H1 (cell line): ENCODE data around the gene OLFM2. TPM values are rescaled to one million over a fixed set of nuclear protein-coding genes. Genes with fewer than 3 reads are reported as not detected.

ENCODE experiments used
- CBX5 ChIP-seq: fragments of 300-800, 300-1000 bp; sonication (generic); IDR thresholded peaks from 2 replicates; pipeline ENCODE4 v1.7.1; 2016; ENCODE audit warnings: antibody characterized with exemption, low read length, low read depth
- CTBP2 ChIP-seq: IDR thresholded peaks from 2 replicates; pipeline ENCODE4 v1.7.0; 2011; ENCODE audit warnings: borderline replicate concordance, mild to moderate bottlenecking, moderate library complexity, mixed read lengths, low read length; ENCODE audit not compliant: insufficient read depth, insufficient read length
- SAP30 ChIP-seq: fragments of 300-600 bp; sonication (generic); IDR thresholded peaks from 2 replicates; pipeline ENCODE4 v1.7.1; 2012; ENCODE audit warnings: low read length, moderate library complexity, mild to moderate bottlenecking, inconsistent platforms; ENCODE audit not compliant: insufficient read depth, insufficient replicate concordance
- TEAD4 ChIP-seq: IDR thresholded peaks from 2 replicates; pipeline ENCODE4 v1.6.1; 2012; ENCODE audit warnings: low read depth, low read length, inconsistent platforms, mixed read lengths
- polyA plus RNA-seq, 7 experiments: library from polyadenylated mRNA; depleted of rRNA in 3 of 7; stranded (reverse) in 5 of 7; unstranded in 2 of 7; fragments of >200 nt in 5 of 7; fragments of 200-250 nt in 2 of 7; gene quantifications; 1 replicate in 5 of 7; 2 replicates in 1 of 7; 4 replicates in 1 of 7; pipeline versions ENCODE4 v1.2.1 to v1.2.3, GENCODE V29; 2011 to 2013; ENCODE audit warnings: missing spikeins in 2 of 7, mixed read lengths in 2 of 7
- total RNA-seq: library from RNA; stranded (reverse); fragmentation: NEBNext Ultra II Directional; extraction: Animal tissue kit (Norgen Biotek cat#: 25700); gene quantifications from 2 replicates; pipeline ENCODE4 v1.2.1, GENCODE V29; 2021
- TF ChIP-seq, protein P1 (sequence below): fragments of 300-600 bp; sonication (generic); IDR thresholded peaks from 2 replicates; pipeline ENCODE4 v1.7.1; 2012; ENCODE audit warnings: low read length, moderate library complexity, mild to moderate bottlenecking, inconsistent platforms; ENCODE audit not compliant: insufficient replicate concordance
- TF ChIP-seq, protein P2 (sequence below): IDR thresholded peaks from 2 replicates; pipeline ENCODE4 v1.6.1; 2012; ENCODE audit warnings: low read length, inconsistent platforms

OLFM2 gene
- total and polyA plus RNA-seq, 2 of the 8 experiments (the other 6 are each of a cell fraction or from before 2014, with no cell fraction given), result 68.2 to 151 TPM

DNA sequence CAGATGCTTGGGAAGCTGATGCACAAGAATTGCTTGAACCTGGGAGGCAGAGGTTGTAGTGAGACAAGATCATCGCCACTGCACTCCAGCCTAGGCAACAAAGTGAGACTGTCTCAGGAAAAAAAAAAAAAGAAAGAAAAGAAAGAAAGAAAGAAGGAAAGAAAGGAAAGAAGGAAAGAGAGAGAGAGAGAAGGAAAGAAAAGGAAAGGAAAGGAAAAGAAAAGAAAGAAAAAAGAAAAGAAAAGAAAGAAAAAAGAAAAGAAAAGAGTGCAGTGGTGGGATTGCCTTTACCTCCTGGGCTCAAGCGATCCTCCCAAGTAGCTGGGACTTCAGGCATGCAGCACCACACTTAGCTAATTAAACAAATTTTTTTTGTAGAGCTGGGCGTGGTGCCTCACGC is 12.9 kb downstream of the OLFM2 start (continued):
- TF ChIP-seq, protein P1, sequence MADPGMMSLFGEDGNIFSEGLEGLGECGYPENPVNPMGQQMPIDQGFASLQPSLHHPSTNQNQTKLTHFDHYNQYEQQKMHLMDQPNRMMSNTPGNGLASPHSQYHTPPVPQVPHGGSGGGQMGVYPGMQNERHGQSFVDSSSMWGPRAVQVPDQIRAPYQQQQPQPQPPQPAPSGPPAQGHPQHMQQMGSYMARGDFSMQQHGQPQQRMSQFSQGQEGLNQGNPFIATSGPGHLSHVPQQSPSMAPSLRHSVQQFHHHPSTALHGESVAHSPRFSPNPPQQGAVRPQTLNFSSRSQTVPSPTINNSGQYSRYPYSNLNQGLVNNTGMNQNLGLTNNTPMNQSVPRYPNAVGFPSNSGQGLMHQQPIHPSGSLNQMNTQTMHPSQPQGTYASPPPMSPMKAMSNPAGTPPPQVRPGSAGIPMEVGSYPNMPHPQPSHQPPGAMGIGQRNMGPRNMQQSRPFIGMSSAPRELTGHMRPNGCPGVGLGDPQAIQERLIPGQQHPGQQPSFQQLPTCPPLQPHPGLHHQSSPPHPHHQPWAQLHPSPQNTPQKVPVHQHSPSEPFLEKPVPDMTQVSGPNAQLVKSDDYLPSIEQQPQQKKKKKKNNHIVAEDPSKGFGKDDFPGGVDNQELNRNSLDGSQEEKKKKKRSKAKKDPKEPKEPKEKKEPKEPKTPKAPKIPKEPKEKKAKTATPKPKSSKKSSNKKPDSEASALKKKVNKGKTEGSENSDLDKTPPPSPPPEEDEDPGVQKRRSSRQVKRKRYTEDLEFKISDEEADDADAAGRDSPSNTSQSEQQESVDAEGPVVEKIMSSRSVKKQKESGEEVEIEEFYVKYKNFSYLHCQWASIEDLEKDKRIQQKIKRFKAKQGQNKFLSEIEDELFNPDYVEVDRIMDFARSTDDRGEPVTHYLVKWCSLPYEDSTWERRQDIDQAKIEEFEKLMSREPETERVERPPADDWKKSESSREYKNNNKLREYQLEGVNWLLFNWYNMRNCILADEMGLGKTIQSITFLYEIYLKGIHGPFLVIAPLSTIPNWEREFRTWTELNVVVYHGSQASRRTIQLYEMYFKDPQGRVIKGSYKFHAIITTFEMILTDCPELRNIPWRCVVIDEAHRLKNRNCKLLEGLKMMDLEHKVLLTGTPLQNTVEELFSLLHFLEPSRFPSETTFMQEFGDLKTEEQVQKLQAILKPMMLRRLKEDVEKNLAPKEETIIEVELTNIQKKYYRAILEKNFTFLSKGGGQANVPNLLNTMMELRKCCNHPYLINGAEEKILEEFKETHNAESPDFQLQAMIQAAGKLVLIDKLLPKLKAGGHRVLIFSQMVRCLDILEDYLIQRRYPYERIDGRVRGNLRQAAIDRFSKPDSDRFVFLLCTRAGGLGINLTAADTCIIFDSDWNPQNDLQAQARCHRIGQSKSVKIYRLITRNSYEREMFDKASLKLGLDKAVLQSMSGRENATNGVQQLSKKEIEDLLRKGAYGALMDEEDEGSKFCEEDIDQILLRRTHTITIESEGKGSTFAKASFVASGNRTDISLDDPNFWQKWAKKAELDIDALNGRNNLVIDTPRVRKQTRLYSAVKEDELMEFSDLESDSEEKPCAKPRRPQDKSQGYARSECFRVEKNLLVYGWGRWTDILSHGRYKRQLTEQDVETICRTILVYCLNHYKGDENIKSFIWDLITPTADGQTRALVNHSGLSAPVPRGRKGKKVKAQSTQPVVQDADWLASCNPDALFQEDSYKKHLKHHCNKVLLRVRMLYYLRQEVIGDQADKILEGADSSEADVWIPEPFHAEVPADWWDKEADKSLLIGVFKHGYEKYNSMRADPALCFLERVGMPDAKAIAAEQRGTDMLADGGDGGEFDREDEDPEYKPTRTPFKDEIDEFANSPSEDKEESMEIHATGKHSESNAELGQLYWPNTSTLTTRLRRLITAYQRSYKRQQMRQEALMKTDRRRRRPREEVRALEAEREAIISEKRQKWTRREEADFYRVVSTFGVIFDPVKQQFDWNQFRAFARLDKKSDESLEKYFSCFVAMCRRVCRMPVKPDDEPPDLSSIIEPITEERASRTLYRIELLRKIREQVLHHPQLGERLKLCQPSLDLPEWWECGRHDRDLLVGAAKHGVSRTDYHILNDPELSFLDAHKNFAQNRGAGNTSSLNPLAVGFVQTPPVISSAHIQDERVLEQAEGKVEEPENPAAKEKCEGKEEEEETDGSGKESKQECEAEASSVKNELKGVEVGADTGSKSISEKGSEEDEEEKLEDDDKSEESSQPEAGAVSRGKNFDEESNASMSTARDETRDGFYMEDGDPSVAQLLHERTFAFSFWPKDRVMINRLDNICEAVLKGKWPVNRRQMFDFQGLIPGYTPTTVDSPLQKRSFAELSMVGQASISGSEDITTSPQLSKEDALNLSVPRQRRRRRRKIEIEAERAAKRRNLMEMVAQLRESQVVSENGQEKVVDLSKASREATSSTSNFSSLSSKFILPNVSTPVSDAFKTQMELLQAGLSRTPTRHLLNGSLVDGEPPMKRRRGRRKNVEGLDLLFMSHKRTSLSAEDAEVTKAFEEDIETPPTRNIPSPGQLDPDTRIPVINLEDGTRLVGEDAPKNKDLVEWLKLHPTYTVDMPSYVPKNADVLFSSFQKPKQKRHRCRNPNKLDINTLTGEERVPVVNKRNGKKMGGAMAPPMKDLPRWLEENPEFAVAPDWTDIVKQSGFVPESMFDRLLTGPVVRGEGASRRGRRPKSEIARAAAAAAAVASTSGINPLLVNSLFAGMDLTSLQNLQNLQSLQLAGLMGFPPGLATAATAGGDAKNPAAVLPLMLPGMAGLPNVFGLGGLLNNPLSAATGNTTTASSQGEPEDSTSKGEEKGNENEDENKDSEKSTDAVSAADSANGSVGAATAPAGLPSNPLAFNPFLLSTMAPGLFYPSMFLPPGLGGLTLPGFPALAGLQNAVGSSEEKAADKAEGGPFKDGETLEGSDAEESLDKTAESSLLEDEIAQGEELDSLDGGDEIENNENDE, result no peak
- no peak for TF ChIP-seq SAP30
- TF ChIP-seq CTBP2, result no peak
- TF ChIP-seq CBX5, result no peak
- TF ChIP-seq, protein P2, sequence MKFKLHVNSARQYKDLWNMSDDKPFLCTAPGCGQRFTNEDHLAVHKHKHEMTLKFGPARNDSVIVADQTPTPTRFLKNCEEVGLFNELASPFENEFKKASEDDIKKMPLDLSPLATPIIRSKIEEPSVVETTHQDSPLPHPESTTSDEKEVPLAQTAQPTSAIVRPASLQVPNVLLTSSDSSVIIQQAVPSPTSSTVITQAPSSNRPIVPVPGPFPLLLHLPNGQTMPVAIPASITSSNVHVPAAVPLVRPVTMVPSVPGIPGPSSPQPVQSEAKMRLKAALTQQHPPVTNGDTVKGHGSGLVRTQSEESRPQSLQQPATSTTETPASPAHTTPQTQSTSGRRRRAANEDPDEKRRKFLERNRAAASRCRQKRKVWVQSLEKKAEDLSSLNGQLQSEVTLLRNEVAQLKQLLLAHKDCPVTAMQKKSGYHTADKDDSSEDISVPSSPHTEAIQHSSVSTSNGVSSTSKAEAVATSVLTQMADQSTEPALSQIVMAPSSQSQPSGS, result no peak
- no peak for TF ChIP-seq TEAD4
